ENCODE data around the gene PTPRR. TPM values are rescaled to one million over a fixed set of nuclear protein-coding genes. Genes with fewer than 3 reads are reported as not detected.

PTPRR gene
- total RNA-seq, 2 experiments from 2014 or later = not detected

DNA sequence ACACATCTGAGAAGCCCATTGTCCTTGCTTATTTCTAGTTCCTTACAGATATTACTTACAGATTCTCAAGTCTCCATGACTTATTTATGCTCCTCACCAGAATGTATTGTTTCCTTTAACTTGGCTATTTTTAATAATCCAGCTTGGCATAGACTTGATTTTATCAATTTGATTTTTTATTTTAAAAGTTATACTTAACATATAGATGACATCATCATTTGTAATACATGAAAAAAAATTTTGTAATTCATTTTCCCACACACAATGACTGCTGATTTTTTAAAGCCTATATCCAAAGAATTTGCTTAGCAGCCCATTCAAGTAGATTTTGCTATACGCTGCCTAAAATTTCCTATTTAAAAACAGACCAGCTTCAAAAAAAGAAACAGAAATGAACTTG lies 39.8 kb downstream of the PTPRR start:
- BruUV-seq (replicated peaks) = no TSS peak
- no peak for TF ChIP-seq EZH2phosphoT487 (IDR thresholded peaks at IDR 0.05; ENCODE audit: borderline replicate concordance, low read depth, low read length)
- TF ChIP-seq, protein P1, sequence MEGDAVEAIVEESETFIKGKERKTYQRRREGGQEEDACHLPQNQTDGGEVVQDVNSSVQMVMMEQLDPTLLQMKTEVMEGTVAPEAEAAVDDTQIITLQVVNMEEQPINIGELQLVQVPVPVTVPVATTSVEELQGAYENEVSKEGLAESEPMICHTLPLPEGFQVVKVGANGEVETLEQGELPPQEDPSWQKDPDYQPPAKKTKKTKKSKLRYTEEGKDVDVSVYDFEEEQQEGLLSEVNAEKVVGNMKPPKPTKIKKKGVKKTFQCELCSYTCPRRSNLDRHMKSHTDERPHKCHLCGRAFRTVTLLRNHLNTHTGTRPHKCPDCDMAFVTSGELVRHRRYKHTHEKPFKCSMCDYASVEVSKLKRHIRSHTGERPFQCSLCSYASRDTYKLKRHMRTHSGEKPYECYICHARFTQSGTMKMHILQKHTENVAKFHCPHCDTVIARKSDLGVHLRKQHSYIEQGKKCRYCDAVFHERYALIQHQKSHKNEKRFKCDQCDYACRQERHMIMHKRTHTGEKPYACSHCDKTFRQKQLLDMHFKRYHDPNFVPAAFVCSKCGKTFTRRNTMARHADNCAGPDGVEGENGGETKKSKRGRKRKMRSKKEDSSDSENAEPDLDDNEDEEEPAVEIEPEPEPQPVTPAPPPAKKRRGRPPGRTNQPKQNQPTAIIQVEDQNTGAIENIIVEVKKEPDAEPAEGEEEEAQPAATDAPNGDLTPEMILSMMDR (conservative IDR thresholded peaks at IDR 0.05; ENCODE audit: low read length) = no peak
- no peak overlapping the region for H2AFZ ChIP-seq (ENCODE audit: low read length)
- ChIA-PET CTCF (ENCODE audit: unreplicated experiment) (no interaction called here), POLR2A (no interaction called here)
- H3K4me2 ChIP-seq (ENCODE audit: low read length) = no peak overlapping the region
- DNase-seq (ENCODE audit: low spot score) = no peak
- intact Hi-C loops (cut with micrococcal nuclease; ENCODE audit: unreplicated experiment) = no loop called here
- no peaks in the 10 kb centered on the region for H3K79me2 ChIP-seq (ENCODE audit: insufficient read depth, low read depth, low read length)
- no peaks in the 10 kb centered on the region for H3K9me2 ChIP-seq (ENCODE audit: insufficient read depth, low read length)
- no peaks in the 10 kb centered on the region for H3K36me3 ChIP-seq (ENCODE audit: insufficient read depth, low read length)
- H4K20me1 ChIP-seq (ENCODE audit: insufficient read depth, low read length) = no peaks in the 10 kb centered on the region
- H3K4me1 ChIP-seq (ENCODE audit: insufficient read depth, low read length, poor library complexity, severe bottlenecking) = no peaks in the 10 kb centered on the region
- H3K9me3 ChIP-seq (ENCODE audit: low read length) = no peaks in the 10 kb centered on the region
- no peak overlapping the region for H3K4me3 ChIP-seq (ENCODE audit: low read depth, low read length, poor library complexity, severe bottlenecking)
- H3K27ac ChIP-seq (ENCODE audit: low read depth, low read length, poor library complexity, severe bottlenecking) = no peak overlapping the region

DNA sequence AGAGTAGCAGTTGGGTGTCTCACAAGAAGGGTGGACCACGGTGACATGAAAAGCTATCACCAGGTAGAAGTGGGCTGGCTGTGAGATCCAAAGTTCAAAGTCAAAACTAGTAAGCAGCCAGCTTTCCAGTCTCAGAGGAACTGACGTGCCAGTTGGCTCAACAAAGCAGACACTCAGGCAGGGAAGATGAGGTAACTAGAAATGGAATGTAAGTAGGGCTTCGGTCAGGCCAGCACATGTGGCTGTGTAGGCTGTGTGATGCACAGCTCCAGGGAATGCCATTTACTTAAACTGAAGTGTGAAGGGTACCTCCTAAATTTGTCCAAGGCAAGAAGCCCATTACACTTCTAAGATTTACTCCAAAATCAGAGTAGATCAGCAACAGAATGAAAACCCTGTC lies 43.6 kb downstream of the PTPRR start:
- ChIA-PET POLR2A (no interaction called here), CTCF (ENCODE audit: unreplicated experiment) (no interaction called here)
- no peaks in the 10 kb centered on the region for H3K9me2 ChIP-seq (ENCODE audit: insufficient read depth, low read length)
- H3K79me2 ChIP-seq (ENCODE audit: insufficient read depth, low read depth, low read length) = no peaks in the 10 kb centered on the region
- no peaks in the 10 kb centered on the region for H3K36me3 ChIP-seq (ENCODE audit: insufficient read depth, low read length)
- no peak for DNase-seq (ENCODE audit: low spot score)
- H3K9me3 ChIP-seq (ENCODE audit: low read length) = no peaks in the 10 kb centered on the region
- TF ChIP-seq, protein P1 (conservative IDR thresholded peaks at IDR 0.05; ENCODE audit: low read length) = no peak
- TF ChIP-seq EZH2phosphoT487 (IDR thresholded peaks at IDR 0.05; ENCODE audit: borderline replicate concordance, low read depth, low read length) = no peak
- H3K4me1 ChIP-seq (ENCODE audit: insufficient read depth, low read length, poor library complexity, severe bottlenecking) = no peaks in the 10 kb centered on the region
- BruUV-seq (replicated peaks) = no TSS peak
- H2AFZ ChIP-seq (ENCODE audit: low read length) = no peak overlapping the region
- intact Hi-C loops (cut with micrococcal nuclease; ENCODE audit: unreplicated experiment) = no loop called here
- H3K4me3 ChIP-seq (ENCODE audit: low read depth, low read length, poor library complexity, severe bottlenecking) = no peak overlapping the region
- H3K4me2 ChIP-seq (ENCODE audit: low read length) = no peak overlapping the region
- no peaks in the 10 kb centered on the region for H4K20me1 ChIP-seq (ENCODE audit: insufficient read depth, low read length)
- H3K27ac ChIP-seq (ENCODE audit: low read depth, low read length, poor library complexity, severe bottlenecking) = no peak overlapping the region

DNA sequence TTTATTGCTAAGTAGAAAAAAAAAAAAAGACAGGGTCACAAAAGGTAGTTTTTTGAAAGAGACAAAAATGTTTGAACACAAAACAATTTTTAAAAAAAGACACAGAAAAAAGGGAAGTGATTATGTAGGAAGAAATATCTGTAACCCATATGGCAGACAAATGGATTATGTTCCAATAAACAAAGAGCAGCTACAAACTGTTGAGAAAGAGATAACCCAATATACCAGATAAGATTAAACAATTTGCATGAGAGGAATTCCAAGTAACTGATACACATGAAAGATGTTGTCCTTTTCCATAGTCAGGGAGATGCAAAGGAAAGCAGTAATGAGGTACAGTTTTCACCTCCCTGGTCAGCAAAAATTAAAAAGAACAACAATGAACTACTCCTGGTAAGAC lies 44.9 kb downstream of the PTPRR start:
- no peak for DNase-seq (ENCODE audit: low spot score)
- Histone ChIP-seq H3K4me2 (ENCODE audit: low read length) (no peak overlapping the region), H3K9me3 (ENCODE audit: low read length) (no peaks in the 10 kb centered on the region), H3K79me2 (ENCODE audit: insufficient read depth, low read depth, low read length) (no peaks in the 10 kb centered on the region), H3K27ac (ENCODE audit: low read depth, low read length, poor library complexity, severe bottlenecking) (no peak overlapping the region), H3K4me3 (ENCODE audit: low read depth, low read length, poor library complexity, severe bottlenecking) (no peak overlapping the region), H3K36me3 (ENCODE audit: insufficient read depth, low read length) (no peaks in the 10 kb centered on the region), H4K20me1 (ENCODE audit: insufficient read depth, low read length) (no peaks in the 10 kb centered on the region), H2AFZ (ENCODE audit: low read length) (no peak overlapping the region), H3K9me2 (ENCODE audit: insufficient read depth, low read length) (no peaks in the 10 kb centered on the region), H3K4me1 (ENCODE audit: insufficient read depth, low read length, poor library complexity, severe bottlenecking) (no peaks in the 10 kb centered on the region)
- BruUV-seq (replicated peaks) = no TSS peak
- intact Hi-C loops (cut with micrococcal nuclease; ENCODE audit: unreplicated experiment) = no loop called here
- TF ChIP-seq, protein P1 (conservative IDR thresholded peaks at IDR 0.05; ENCODE audit: low read length) = no peak
- CTCF ChIA-PET (ENCODE audit: unreplicated experiment) = no interaction called here
- POLR2A ChIA-PET = no interaction called here
